Epithelial cell of proximal tubule (primary cell): ENCODE measurements around the gene ANKRD66. TPM values are rescaled to one million over a fixed set of nuclear protein-coding genes. Genes with fewer than 3 reads are reported as not detected.
A peak's percentile ranks its signal among the peaks of the same experiment; 100 is the strongest.

Experiments used
- DNase-seq: peaks from one replicate; pipeline ENCODE4 v3.0.0-alpha.2; 2011; ENCODE audit warnings: low read depth
- H3K4me3 ChIP-seq: 2 replicates; pipeline ENCODE4 v1.5.1; 2011; ENCODE audit warnings: low read depth, mild to moderate bottlenecking, low read length
- total RNA-seq: library from RNA; depleted of rRNA; stranded (reverse); fragments of >200 nt; gene quantifications from 2 replicates; pipeline ENCODE4 v1.2.3, GENCODE V29; 2015
- TF ChIP-seq, protein P1 (sequence below): conservative IDR thresholded peaks from 2 replicates; pipeline ENCODE4 v1.5.1; 2012; ENCODE audit warnings: low read depth, mild to moderate bottlenecking, low read length

ANKRD66 gene
- total RNA-seq, 1 donor from 2014 or later: not detected

DNA sequence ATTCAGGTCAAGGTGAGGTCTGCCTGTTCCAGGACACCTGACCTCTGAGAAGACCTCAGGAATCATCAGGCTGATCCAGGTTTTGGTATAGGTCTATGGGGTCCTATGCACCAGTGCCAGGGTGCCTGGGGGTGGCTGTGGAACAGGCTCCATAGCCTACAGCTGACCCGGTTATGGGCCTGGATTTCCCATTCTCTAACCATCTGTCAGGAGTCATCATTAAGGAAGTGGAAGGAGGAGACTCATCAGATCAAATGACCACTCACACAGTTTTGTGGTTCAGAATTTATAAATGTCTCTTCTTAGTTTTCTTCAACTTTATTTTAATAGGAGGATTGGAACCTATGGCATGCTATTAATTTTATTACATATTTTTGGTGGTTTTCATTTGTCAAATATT, 26.3 kb upstream of the ANKRD66 start:
- TF ChIP-seq, protein P1, sequence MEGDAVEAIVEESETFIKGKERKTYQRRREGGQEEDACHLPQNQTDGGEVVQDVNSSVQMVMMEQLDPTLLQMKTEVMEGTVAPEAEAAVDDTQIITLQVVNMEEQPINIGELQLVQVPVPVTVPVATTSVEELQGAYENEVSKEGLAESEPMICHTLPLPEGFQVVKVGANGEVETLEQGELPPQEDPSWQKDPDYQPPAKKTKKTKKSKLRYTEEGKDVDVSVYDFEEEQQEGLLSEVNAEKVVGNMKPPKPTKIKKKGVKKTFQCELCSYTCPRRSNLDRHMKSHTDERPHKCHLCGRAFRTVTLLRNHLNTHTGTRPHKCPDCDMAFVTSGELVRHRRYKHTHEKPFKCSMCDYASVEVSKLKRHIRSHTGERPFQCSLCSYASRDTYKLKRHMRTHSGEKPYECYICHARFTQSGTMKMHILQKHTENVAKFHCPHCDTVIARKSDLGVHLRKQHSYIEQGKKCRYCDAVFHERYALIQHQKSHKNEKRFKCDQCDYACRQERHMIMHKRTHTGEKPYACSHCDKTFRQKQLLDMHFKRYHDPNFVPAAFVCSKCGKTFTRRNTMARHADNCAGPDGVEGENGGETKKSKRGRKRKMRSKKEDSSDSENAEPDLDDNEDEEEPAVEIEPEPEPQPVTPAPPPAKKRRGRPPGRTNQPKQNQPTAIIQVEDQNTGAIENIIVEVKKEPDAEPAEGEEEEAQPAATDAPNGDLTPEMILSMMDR: no peak
- H3K4me3 ChIP-seq: no peak overlapping the region
- DNase-seq: no peak

DNA sequence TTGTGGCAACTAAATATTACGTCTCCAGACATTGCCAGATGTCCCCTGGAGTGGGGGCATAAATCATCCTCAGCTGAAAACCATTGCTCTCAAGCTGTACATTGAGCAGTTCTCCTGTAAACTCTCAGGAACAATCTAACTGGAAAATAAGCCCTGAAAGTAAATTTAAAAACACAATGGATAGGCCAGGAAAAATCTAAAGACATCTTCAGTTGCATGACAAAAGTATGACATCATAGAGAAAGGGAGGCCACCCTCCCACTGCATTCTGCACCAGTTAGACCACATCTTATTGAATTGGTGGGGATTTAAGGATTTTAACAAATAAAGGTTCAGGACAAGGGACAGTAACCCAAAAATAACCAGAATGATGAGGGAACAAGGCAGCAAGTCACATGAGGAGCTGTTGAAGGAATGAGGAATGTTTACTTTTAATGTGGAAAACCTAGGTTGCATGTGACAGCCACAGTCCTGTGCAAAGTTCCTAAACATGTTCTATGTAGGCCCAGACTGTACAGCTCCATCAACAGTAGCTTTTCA, 16.9 kb upstream of the ANKRD66 start:
- TF ChIP-seq, protein P1: no peak
- DNase-seq: no peak
- no peak overlapping the region for H3K4me3 ChIP-seq

DNA sequence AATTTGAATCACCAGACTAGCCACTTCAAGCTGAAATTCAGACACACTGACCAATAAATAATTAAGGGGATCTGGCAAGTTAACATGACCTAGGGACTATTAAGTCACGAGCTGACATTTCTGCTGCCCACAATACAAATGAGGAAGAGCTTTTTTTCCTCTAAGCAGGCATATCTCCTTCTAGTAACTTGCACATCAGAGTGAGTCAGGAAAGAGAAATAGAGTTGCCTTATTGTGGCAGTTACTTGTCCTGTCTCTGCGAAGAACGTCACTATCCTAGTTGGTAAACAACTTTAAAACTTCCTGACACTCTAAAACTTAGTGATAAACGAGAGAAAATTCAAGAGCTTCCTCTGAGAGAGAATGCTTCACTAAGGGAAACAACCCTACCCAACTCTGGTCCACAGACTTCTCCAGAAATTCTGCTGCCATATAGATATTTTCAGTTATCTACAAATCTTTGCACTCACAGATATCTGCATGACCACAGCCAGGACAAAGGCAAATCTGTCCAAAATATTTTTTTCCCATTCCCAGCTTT, 15.7 kb upstream of the ANKRD66 start:
- TF ChIP-seq, protein P1: no peak
- no peak for DNase-seq
- no peak overlapping the region for H3K4me3 ChIP-seq

DNA sequence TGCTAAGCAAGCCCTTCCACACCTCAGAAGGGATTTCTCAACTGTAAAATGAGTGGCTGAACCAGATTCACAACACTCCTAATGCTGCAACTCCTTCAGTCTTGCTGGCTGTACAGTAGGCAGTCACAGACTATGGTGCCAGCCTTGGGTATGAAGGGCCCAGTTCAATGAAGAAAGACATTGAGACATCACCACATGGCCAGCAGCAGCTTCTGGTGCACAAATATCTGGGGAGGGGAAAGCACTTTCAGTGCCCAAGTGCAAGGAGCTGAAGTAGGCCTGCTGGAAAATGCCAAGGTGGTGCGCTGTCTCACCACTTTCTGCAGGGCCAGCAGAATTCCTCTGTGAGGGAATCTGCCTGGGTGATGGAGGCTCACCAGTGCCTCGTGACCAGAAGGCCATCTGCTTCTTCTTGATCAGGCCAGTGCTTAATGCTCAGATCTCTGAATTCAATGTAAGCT, 13.4 kb upstream of the ANKRD66 start:
- no peak overlapping the region for H3K4me3 ChIP-seq
- TF ChIP-seq, protein P1: no peak
- DNase-seq: no peak

DNA sequence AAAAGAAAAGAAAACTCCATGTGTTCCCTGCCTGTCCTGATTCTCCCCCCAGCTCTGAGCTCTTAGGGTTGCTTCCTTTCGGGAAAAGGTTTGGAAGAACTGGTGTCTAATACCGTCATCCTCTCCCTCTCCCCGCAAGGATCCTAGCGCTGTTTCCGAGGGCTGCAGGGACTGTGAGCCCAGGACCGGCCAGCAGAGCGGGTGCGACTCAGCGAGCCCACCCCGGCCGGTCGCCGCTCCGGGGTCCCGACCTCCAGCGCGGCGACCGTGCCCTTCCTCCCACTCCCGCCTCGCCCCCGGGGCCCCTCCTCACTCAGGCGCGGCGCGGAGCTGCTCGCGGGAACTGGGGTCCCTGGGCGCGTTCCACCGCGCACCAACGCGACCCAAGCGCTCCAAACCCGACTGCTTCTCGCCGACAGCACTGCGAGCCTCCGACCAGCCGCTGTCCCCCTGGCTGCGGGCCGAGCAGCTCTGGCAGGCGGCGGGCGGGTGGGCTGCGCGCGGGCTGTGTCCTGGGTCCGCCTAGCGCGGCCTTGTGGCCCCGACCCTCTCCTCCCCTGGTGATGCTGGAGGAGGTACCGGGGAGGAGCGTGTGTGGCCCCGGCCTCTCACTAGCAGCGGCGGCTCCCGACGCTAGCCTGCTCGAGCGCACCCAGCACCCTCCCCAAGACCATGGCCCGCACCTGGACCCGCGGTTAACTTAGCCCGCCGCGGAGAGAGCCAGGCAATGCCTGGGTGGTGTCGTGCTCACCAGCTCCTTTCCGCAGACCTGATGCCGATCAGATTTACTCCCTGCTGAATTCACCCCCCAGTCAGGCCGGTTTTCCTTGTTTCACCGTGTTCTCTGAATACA, 11.6 kb upstream of the ANKRD66 start, which contains the start of gene PLA2G7:
TSS of gene PLA2G7 (minus strand) at position 509 of the 853 bp plus-strand sequence. CDS start 12,484 bp downstream, outside the sequence.
- DNase-seq: no peak
- H3K4me3 ChIP-seq: peak within 1 kb of the TSS; percentile 56

DNA sequence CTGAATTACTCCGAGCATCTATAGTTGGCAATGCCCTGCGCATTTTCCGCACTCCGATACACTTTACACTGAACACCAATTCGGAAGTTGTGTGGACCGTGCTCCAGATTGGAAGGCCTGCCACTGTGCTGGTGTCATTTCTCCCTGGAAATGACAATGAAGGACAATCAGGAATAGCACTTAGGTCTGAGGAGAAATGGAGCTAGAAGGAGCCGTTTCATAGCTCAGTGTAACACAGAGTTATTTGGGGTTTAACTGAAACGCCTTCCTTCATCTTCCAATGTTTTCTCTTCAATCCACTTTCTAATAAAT, 11.1 kb upstream of the ANKRD66 start:
- DNase-seq: no peak

More for the DNA sequence above, 11.6 kb upstream of the ANKRD66 start, which contains the start of gene PLA2G7:
- TF ChIP-seq, protein P1: no peak

More for the DNA sequence above, 11.1 kb upstream of the ANKRD66 start:
- TF ChIP-seq, protein P1: no peak
- peak overlapping the region; percentile 56 for H3K4me3 ChIP-seq
